Suprapubic skin (tissue), 4 donors: Measurements from ENCODE around the gene METRNL. TPM values are rescaled to one million over a fixed set of nuclear protein-coding genes. Genes with fewer than 3 reads are reported as not detected.

ENCODE experiments used
- DNase-seq, 2 donors: peaks; one replicate each; pipeline ENCODE4 v3.0.0-alpha.2; 2019; ENCODE audit warnings: low spot score in 2 of 2
- H3K27ac ChIP-seq: fragments of 200-600 bp; sonication (generic); one replicate; pipeline ENCODE4 v1.5.1; 2019
- H3K27me3 ChIP-seq: fragments of 200-600 bp; sonication (generic); one replicate; pipeline ENCODE4 v1.5.1; 2019
- H3K36me3 ChIP-seq: fragments of 200-600 bp; sonication (generic); one replicate; pipeline ENCODE4 v1.5.1; 2019
- H3K4me1 ChIP-seq: fragments of 200-600 bp; sonication (generic); one replicate; pipeline ENCODE4 v1.5.1; 2019
- H3K4me3 ChIP-seq: fragments of 200-600 bp; sonication (generic); one replicate; pipeline ENCODE4 v1.5.1; 2019; ENCODE audit warnings: mild to moderate bottlenecking
- H3K9me3 ChIP-seq: fragments of 200-600 bp; sonication (generic); one replicate; pipeline ENCODE4 v1.5.1; 2019
- CTCF ChIP-seq, 2 donors: fragments of 200-600 bp in 1 of 2; fragments of 450-650 bp in 1 of 2; sonication (generic) in 1 of 2; IDR thresholded peaks; one replicate each; pipeline ENCODE4 v1.5.1; 2016 to 2019; ENCODE audit warnings: antibody characterized with exemption in 2 of 2, mild to moderate bottlenecking in 1 of 2, moderate library complexity in 1 of 2
- EP300 ChIP-seq: sonication (generic); formaldehyde crosslinking; IDR thresholded peaks from one replicate; pipeline ENCODE4 v1.6.1; 2017; ENCODE audit warnings: antibody characterized with exemption
- POLR2A ChIP-seq, 2 donors: fragments of 450-650 bp; IDR thresholded peaks; one replicate each; pipeline ENCODE4 v1.6.1; 2017; ENCODE audit warnings: antibody characterized with exemption in 2 of 2, mild to moderate bottlenecking in 2 of 2, moderate library complexity in 2 of 2
- POLR2AphosphoS5 ChIP-seq, 3 donors: sonication (generic); formaldehyde crosslinking; IDR thresholded peaks; one replicate each; pipeline ENCODE4 v1.6.1; 2017; ENCODE audit warnings: antibody characterized with exemption in 3 of 3
- WGBS: methylation state at CpG from one replicate; pipeline ENCODE4 v1.1.5; 2018; 5-methylcytosine and 5-hydroxymethylcytosine counted together
- total RNA-seq, 4 donors: library from RNA; depleted of rRNA; stranded (reverse); fragments of >200 nt; gene quantifications; one replicate each; pipeline ENCODE4 v1.1.0, GENCODE V29; 2016

Gene METRNL
- total RNA-seq, 4 donors from 2014 or later, result 59.1 to 222 (median 155) TPM

GRCh38 chr17:83086199-83086880, 6.9 kb downstream of the METRNL start:
- peaks cover 96% of the 10 kb centered on the region for H3K4me1 ChIP-seq
- peak overlapping the region; percentile 92 for H3K27ac ChIP-seq
- H3K4me3 ChIP-seq, result no peak overlapping the region
- no peaks in the 10 kb centered on the region for H3K27me3 ChIP-seq
- H3K9me3 ChIP-seq, result no peaks in the 10 kb centered on the region
- WGBS, result 81% methylated on average over 15 of the region's 18 CpGs
- H3K36me3 ChIP-seq, result peaks cover 21% of the 10 kb centered on the region
- no peak for DNase-seq
- TF ChIP-seq CTCF (IDR thresholded peaks at IDR 0.05), result no peak
- no peak for TF ChIP-seq EP300
- TF ChIP-seq POLR2A (IDR thresholded peaks at IDR 0.05), result no peak
- no peak for TF ChIP-seq POLR2AphosphoS5 (IDR thresholded peaks at IDR 0.05)

DNA sequence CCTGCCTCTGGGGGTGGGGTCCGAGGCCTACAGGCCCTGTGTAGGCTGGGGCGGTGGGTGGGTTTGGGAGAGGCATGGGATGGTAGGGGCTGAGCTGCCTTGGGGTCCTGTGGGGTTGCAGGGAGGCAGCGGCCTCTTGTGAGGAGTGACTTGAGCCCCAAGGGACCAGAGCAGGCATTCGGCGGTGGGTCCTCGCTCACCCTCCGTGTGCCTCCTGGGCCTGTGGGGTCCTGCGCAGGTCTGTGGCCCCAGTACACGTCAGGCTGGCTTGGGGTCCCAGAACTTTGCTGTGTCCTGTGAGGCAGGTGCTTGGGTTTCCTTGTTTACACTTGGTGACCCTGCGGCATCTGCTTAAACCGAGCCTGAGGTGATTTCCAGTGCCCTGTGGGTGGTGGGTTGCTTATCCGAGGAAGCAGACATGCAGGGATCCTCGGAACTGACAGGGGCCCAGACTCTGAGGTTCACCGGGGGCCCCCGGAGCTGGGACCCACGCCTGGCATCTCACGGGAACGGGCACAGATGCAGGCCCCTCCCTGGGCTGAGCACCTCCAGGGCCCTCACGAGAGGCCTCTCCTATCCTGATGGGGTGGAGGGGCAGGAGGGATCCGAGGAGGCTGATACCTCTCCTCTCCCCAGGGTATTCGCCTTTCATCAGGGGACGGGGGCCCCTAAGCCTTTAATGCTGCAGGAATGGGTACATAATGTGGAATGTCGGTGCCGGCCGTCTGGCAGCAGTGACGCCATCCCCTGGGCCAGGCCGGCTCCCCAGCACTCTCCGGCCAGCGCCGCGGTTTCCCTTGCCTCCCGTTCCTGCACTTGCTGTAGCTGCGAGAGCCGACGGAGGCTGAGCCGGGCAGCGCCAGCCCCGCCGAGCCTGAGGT, 7.7 kb downstream of the METRNL start:
- Histone ChIP-seq H3K4me3 (peak overlapping the region; percentile 4), H3K4me1 (peaks cover 97% of the 10 kb centered on the region), H3K27me3 (no peaks in the 10 kb centered on the region), H3K27ac (peak overlapping the region; percentile 37), H3K9me3 (no peaks in the 10 kb centered on the region), H3K36me3 (peaks cover 21% of the 10 kb centered on the region)
- DNase-seq, result no peak
- 88% methylated on average over 6 of the region's 39 CpGs for WGBS
- TF ChIP-seq EP300 (no peak), CTCF (IDR thresholded peaks at IDR 0.05) (no peak), POLR2AphosphoS5 (IDR thresholded peaks at IDR 0.05) (no peak)

GRCh38 chr17:83087788-83088360, 8.5 kb downstream of the METRNL start:
- no peaks in the 10 kb centered on the region for H3K9me3 ChIP-seq
- peaks cover 25% of the 10 kb centered on the region for H3K36me3 ChIP-seq
- peak overlapping the region; percentile 3 for H3K4me3 ChIP-seq
- DNase-seq, result no peak
- H3K27me3 ChIP-seq, result no peaks in the 10 kb centered on the region
- peak overlapping the region; percentile 73 for H3K27ac ChIP-seq
- H3K4me1 ChIP-seq, result peaks cover 96% of the 10 kb centered on the region
- WGBS, result 91% methylated on average over 18 of the region's 31 CpGs
- TF ChIP-seq EP300 (no peak), POLR2A (IDR thresholded peaks at IDR 0.05) (no peak), CTCF (IDR thresholded peaks at IDR 0.05) (no peak), POLR2AphosphoS5 (IDR thresholded peaks at IDR 0.05) (no peak)

DNA sequence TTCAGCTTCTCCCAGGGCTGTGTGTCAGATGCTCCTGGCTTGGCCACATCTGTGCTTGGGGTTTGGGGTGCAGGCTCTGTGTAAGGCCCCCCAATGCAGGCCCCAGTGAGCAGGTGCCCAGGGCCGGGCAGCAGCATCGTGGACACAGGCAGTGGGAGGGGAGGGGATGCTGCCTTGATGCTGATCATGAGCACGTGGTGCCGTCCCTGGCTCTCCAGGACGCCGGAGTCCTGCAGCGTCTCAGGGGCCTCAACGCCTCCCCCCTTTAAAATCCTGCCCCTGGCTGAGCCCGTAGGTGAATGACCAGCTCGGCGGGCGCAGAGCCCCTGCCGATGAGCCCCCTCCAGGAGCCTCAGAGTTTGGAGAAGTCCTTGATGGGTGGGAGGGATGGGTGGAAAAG, 9.0 kb downstream of the METRNL start:
- Histone ChIP-seq H3K9me3 (no peaks in the 10 kb centered on the region), H3K27ac (peak overlapping the region; percentile 73), H3K4me1 (peaks cover 90% of the 10 kb centered on the region), H3K36me3 (peaks cover 29% of the 10 kb centered on the region), H3K4me3 (peak overlapping the region; percentile 25), H3K27me3 (no peaks in the 10 kb centered on the region)
- 66% methylated on average over 5 of the region's 13 CpGs for WGBS
- DNase-seq, result no peak
- TF ChIP-seq EP300, result no peak
- TF ChIP-seq CTCF (IDR thresholded peaks at IDR 0.05), result no peak
- no peak for TF ChIP-seq POLR2AphosphoS5 (IDR thresholded peaks at IDR 0.05)
- TF ChIP-seq POLR2A (IDR thresholded peaks at IDR 0.05), result no peak

DNA sequence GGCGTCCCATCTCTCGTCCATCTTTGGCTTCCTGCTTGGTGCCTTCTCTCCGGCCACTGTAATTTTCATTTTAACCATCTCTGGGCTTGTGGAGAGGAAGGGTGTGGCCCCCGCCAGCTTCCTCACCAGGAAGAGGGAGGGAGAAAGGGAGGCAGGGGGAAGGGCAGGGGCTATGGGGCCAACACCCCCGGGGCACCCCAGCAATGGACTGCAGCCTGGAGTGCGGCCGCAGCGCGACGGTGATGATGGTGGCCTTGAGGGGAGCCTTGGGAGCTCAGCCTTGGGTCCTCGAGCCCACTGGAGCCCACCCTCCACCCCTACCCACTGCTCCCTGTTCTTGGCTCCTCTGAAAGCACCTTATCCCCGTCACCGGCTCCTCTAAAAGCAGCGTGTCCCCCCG, 9.5 kb downstream of the METRNL start:
- Histone ChIP-seq H3K4me1 (peaks cover 86% of the 10 kb centered on the region), H3K36me3 (peaks cover 34% of the 10 kb centered on the region), H3K9me3 (no peaks in the 10 kb centered on the region), H3K27me3 (no peaks in the 10 kb centered on the region), H3K27ac (peak overlapping the region; percentile 73), H3K4me3 (peak overlapping the region; percentile 25)
- TF ChIP-seq EP300 (no peak), POLR2AphosphoS5 (IDR thresholded peaks at IDR 0.05) (no peak), CTCF (IDR thresholded peaks at IDR 0.05) (no peak), POLR2A (IDR thresholded peaks at IDR 0.05) (no peak)
- WGBS, result 53% methylated on average over 6 of the region's 15 CpGs
- no peak for DNase-seq
